Heart left ventricle (tissue), 13 donors: ENCODE measurements around the gene C2orf69.

Experiments
- CTCF ChIP-seq, 12 donors: fragments of 200-600 bp; sonication (generic) in 4 of 12; IDR thresholded peaks; one replicate each; pipeline versions ENCODE4 v1.5.0 to v1.8.0; 2018 to 2022; ENCODE audit warnings: antibody characterized with exemption in 12 of 12, mild to moderate bottlenecking in 5 of 12
- POLR2A ChIP-seq, 2 donors: fragments of 450-650 bp; IDR thresholded peaks; one replicate each; pipeline ENCODE4 v1.6.1; 2017; ENCODE audit warnings: antibody characterized with exemption in 2 of 2, mild to moderate bottlenecking in 2 of 2, moderate library complexity in 2 of 2
- donor health status: ischemic (EF 13 %, LVEDD 7.1; RV severe dilation, severe dysfunction).
- donor health status: DM: no; HTN: yes; CAD: no.
- donor health status: DM: no; HTN: no; CAD: no.
- donor health status: ischemic (EF 25% LVEDD 6.9; RV normal size, moderate dysfunction).
- donor health status: ischemic (EF 25% LVEDD 5.7; RV mildly dilated, moderate dysfunction).
- donor health status: ischemic (EF 35%, LVEDD 5.7; RV mildly dilated, moderate dysfunction).
- donor health status: nonischemic (EF 11% LVEDD 7.7; RV severe dilation, severe dysfunction).
- donor health status: DM: yes; HTN: yes; CAD: no.
- donor health status: PGD.
- donor health status: ischemic (EF 29% LVEDD 5.4; RV normal size, mild dysfunction).
- donor health status: nonischemic (EF 23%, LVEDD 6.1; RV moderate dilation, normal function).

GRCh38 chr2:199956062-199956380, 44.9 kb downstream of the C2orf69 start:
- TF ChIP-seq CTCF (IDR thresholded peaks at IDR 0.05) (no peak), POLR2A (IDR thresholded peaks at IDR 0.05) (no peak)
